Heart left ventricle (tissue), 16 donors: Measurements from ENCODE around the gene HNF1A. TPM values are rescaled to one million over a fixed set of nuclear protein-coding genes. Genes with fewer than 3 reads are reported as not detected.

ENCODE experiments used
- ATAC-seq, 4 donors: fragments of 200-7000 bp; cut with Tn5 transposase; one replicate each; pipeline ENCODE4 v1.9.1; 2020 to 2022; ENCODE audit warnings: moderate library complexity in 4 of 4, mild to moderate bottlenecking in 3 of 4, moderate number of reproducible peaks in 1 of 4
- DNase-seq, 5 donors: peaks; one replicate each; pipeline ENCODE4 v3.0.0-alpha.2; 2020
- H3K27ac ChIP-seq, 12 donors: fragments of 200-600 bp; sonication (generic) in 4 of 12; one replicate each; pipeline versions ENCODE4 v1.5.0 to v1.8.0; 2016 to 2022; ENCODE audit warnings: mild to moderate bottlenecking in 2 of 12
- H3K27me3 ChIP-seq, 9 donors: fragments of 200-600 bp; sonication (generic) in 2 of 9; one replicate each; pipeline versions ENCODE4 v1.5.1 to v1.8.0; 2016 to 2022; ENCODE audit warnings: mild to moderate bottlenecking in 3 of 9
- H3K36me3 ChIP-seq, 9 donors: fragments of 200-600 bp; sonication (generic) in 2 of 9; one replicate each; pipeline versions ENCODE4 v1.5.0 to v1.8.0; 2018 to 2022; ENCODE audit warnings: mild to moderate bottlenecking in 2 of 9
- H3K4me1 ChIP-seq, 12 donors: fragments of 200-600 bp; sonication (generic) in 4 of 12; one replicate each; pipeline versions ENCODE4 v1.5.0 to v1.8.0; 2016 to 2022; ENCODE audit warnings: mild to moderate bottlenecking in 3 of 12
- H3K4me3 ChIP-seq, 12 donors: fragments of 200-600 bp; sonication (generic) in 4 of 12; one replicate each; pipeline versions ENCODE4 v1.5.0 to v1.8.0; 2017 to 2022; ENCODE audit warnings: mild to moderate bottlenecking in 9 of 12, moderate library complexity in 4 of 12
- H3K9me3 ChIP-seq, 12 donors: fragments of 200-600 bp; sonication (generic) in 4 of 12; one replicate each; pipeline versions ENCODE4 v1.5.0 to v1.8.0; 2016 to 2022; ENCODE audit warnings: mild to moderate bottlenecking in 1 of 12
- CTCF ChIP-seq, 12 donors: fragments of 200-600 bp; sonication (generic) in 4 of 12; IDR thresholded peaks; one replicate each; pipeline versions ENCODE4 v1.5.0 to v1.8.0; 2018 to 2022; ENCODE audit warnings: antibody characterized with exemption in 12 of 12, mild to moderate bottlenecking in 5 of 12
- POLR2A ChIP-seq, 2 donors: fragments of 450-650 bp; IDR thresholded peaks; one replicate each; pipeline ENCODE4 v1.6.1; 2017; ENCODE audit warnings: antibody characterized with exemption in 2 of 2, mild to moderate bottlenecking in 2 of 2, moderate library complexity in 2 of 2
- WGBS, 4 donors: extraction: QIAGEN DNeasy Blood & Tissue Kit in 2 of 4; methylation state at CpG; one replicate each; pipeline versions ENCODE4 v1.1.5 to v1.1.7; 2013 to 2018; 5-methylcytosine and 5-hydroxymethylcytosine counted together
- intact Hi-C, 10 donors: fragments of 100-400 bp; cut with DNase I; formaldehyde crosslinking; loops; one replicate each; pipeline versions ENCODE4 v1.11.1 to v1.14.2; 2022
- polyA plus RNA-seq, 2 donors: library from polyadenylated mRNA; stranded (reverse); fragments of 200-250 nt; gene quantifications; one replicate each; pipeline ENCODE4 v1.2.3, GENCODE V29; 2013
- total RNA-seq, 9 donors: library from RNA; depleted of rRNA in 2 of 9; stranded (reverse); fragments of >200 nt in 2 of 9; fragmentation: NEBNext Ultra II Directional in 3 of 9; extraction: Animal tissue kit (Norgen Biotek cat#: 25700) in 3 of 9; gene quantifications; one replicate each; pipeline versions ENCODE4 v1.1.0 to v1.2.4, GENCODE V29; 2016 to 2023
- donor health status: ischemic (EF 13 %, LVEDD 7.1; RV severe dilation, severe dysfunction).
- donor health status: healthy with polysubstance abuse.
- donor health status: DM: no; HTN: yes; CAD: no.
- donor health status: DM: no; HTN: no; CAD: no.
- donor health status: ischemic (EF 25% LVEDD 6.9; RV normal size, moderate dysfunction).
- donor health status: ischemic (EF 25% LVEDD 5.7; RV mildly dilated, moderate dysfunction).
- donor health status: healthy.
- donor health status: DM: yes; HTN: yes; CAD: no.
- donor health status: ischemic (EF 35%, LVEDD 5.7; RV mildly dilated, moderate dysfunction).
- donor health status: nonischemic (EF 11% LVEDD 7.7; RV severe dilation, severe dysfunction).
- donor health status: DM: yes; HTN: yes; CAD: no.
- donor health status: PGD.
- donor health status: ischemic (EF 29% LVEDD 5.4; RV normal size, mild dysfunction).
- donor health status: nonischemic (EF 23%, LVEDD 6.1; RV moderate dilation, normal function).

Gene HNF1A
- total and polyA plus RNA-seq, 11 donors = 0.03 TPM; not detected in 10

- Histone ChIP-seq H3K27ac (no peak overlapping the region), H3K36me3 (peaks cover 0 to 30% (median 20%) of the 10 kb centered on the region in 9 donors), H3K9me3 (no peaks in the 10 kb centered on the region), H3K4me1 (peaks cover 0 to 7% (median 0%) of the 10 kb centered on the region in 12 donors), H3K27me3 (peaks cover 0 to 21% (median 0%) of the 10 kb centered on the region in 9 donors), H3K4me3 (no peak overlapping the region)
- DNase-seq = no peak
- WGBS, 4 donors = 36 to 43% (median 42%) methylated on average over 20 to 23 of the region's 23 CpGs
- intact Hi-C loops = loop anchor here in 1 of 10 donors (10.0 kb wide), 1 partner anchor 95 kb away; no protein-coding TSS in a partner anchor
- no peak for TF ChIP-seq POLR2A (IDR thresholded peaks at IDR 0.05)
- no peak for TF ChIP-seq CTCF (IDR thresholded peaks at IDR 0.05)
- ATAC-seq = peak in 1 of 4 donors; percentile 32
Observed at GRCh38 chr12:120999191-121000120, 21.1 kb downstream of the HNF1A start.

DNA sequence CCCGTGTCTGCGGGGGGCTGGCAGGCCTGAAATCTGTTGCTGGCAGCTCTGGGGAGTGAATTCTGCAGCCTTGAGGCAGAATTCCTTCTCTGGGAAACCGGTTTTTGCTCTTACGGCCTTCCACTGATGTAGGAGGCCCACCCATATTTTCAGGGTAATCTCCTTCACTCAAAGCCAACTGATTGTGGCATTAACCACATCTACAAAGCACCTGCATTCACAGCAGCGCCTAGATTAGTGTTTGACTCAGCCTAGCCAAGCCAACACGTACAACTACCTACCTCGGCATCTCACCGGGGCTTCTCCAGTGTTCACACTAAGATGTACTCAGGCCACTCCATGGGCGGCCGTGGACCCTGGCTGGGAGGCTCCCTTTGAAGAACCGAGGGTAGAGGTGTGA is 22.2 kb downstream of the HNF1A start:
- TF ChIP-seq CTCF (IDR thresholded peaks at IDR 0.05) (no peak), POLR2A (IDR thresholded peaks at IDR 0.05) (no peak)
- Histone ChIP-seq H3K36me3 (peaks cover 0 to 39% (median 31%) of the 10 kb centered on the region in 9 donors), H3K9me3 (no peaks in the 10 kb centered on the region), H3K27me3 (peaks cover 0 to 21% (median 0%) of the 10 kb centered on the region in 9 donors), H3K4me1 (peaks cover 0 to 7% (median 0%) of the 10 kb centered on the region in 12 donors), H3K27ac (no peak overlapping the region), H3K4me3 (no peak overlapping the region)
- WGBS, 4 donors = 85 to 91% (median 87%) methylated on average over 11 of the region's 11 CpGs
- DNase-seq (no peak), ATAC-seq (no peak)
- intact Hi-C loops = loop anchor here in 1 of 10 donors (10.0 kb wide), 1 partner anchor 94 kb away; no protein-coding TSS in a partner anchor

DNA sequence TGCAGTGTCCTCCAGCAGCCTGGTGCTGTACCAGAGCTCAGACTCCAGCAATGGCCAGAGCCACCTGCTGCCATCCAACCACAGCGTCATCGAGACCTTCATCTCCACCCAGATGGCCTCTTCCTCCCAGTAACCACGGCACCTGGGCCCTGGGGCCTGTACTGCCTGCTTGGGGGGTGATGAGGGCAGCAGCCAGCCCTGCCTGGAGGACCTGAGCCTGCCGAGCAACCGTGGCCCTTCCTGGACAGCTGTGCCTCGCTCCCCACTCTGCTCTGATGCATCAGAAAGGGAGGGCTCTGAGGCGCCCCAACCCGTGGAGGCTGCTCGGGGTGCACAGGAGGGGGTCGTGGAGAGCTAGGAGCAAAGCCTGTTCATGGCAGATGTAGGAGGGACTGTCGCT is 22.7 kb downstream of the HNF1A start:
- Histone ChIP-seq H3K4me1 (peaks cover 0 to 7% (median 0%) of the 10 kb centered on the region in 12 donors), H3K4me3 (no peak overlapping the region), H3K36me3 (peaks cover 0 to 45% (median 36%) of the 10 kb centered on the region in 9 donors), H3K27ac (no peak overlapping the region), H3K9me3 (no peaks in the 10 kb centered on the region), H3K27me3 (peaks cover 0 to 21% (median 0%) of the 10 kb centered on the region in 9 donors)
- ATAC-seq (no peak), DNase-seq (no peak)
- intact Hi-C loops = loop anchor here in 1 of 10 donors (10.0 kb wide), 1 partner anchor 94 kb away; no protein-coding TSS in a partner anchor
- WGBS, 4 donors = 83 to 94% (median 90%) methylated on average over 8 to 11 of the region's 11 CpGs
- no peak for TF ChIP-seq POLR2A (IDR thresholded peaks at IDR 0.05)
- TF ChIP-seq CTCF (IDR thresholded peaks at IDR 0.05) = no peak
